Endothelial cell of umbilical vein (primary cell): Measurements from ENCODE around the gene FBXO40.

Experiments
- CTCF ChIP-seq, 2 donors: IDR thresholded peaks; 1 replicate in 1 of 2; 2 replicates in 1 of 2; pipeline ENCODE4 v1.5.1; 2011; ENCODE audit warnings: low read length in 2 of 2, mild to moderate bottlenecking in 2 of 2, moderate library complexity in 2 of 2, control low read depth in 1 of 2, inconsistent platforms in 1 of 2, low read depth in 1 of 2; ENCODE audit not compliant: insufficient read depth in 1 of 2; ENCODE audit errors: extremely low read depth in 1 of 2
- EZH2 ChIP-seq: IDR thresholded peaks from 2 replicates; pipeline ENCODE4 v1.6.1; 2012; ENCODE audit warnings: borderline replicate concordance, low read depth, mild to moderate bottlenecking, moderate library complexity, low read length, inconsistent platforms; ENCODE audit not compliant: severe bottlenecking
- GATA2 ChIP-seq: IDR thresholded peaks from 2 replicates; pipeline ENCODE4 v1.7.0; 2011; ENCODE audit warnings: low read depth, mild to moderate bottlenecking, moderate library complexity, mixed read lengths, low read length; ENCODE audit not compliant: insufficient read length, insufficient read depth
- JUN ChIP-seq: IDR thresholded peaks from 2 replicates; pipeline ENCODE4 v1.6.1; 2011; ENCODE audit warnings: borderline replicate concordance, low read depth; ENCODE audit not compliant: insufficient read length, insufficient read depth
- MYC ChIP-seq: IDR thresholded peaks from one replicate; pipeline ENCODE4 v1.6.1; 2011; ENCODE audit warnings: mild to moderate bottlenecking, low read depth, low read length
- POLR2A ChIP-seq: IDR thresholded peaks from 2 replicates; pipeline ENCODE4 v1.6.1; 2012; ENCODE audit warnings: low read depth, mild to moderate bottlenecking, control low read depth, low read length
- POLR2AphosphoS5 ChIP-seq: IDR thresholded peaks from 2 replicates; pipeline ENCODE4 v1.6.1; 2012; ENCODE audit warnings: low read depth, mild to moderate bottlenecking, control low read depth, low read length, moderate library complexity; ENCODE audit not compliant: insufficient read depth
- TF ChIP-seq, protein P1 (sequence below): IDR thresholded peaks from 2 replicates; pipeline ENCODE4 v1.6.1; 2011; ENCODE audit not compliant: insufficient read depth, insufficient read length

DNA sequence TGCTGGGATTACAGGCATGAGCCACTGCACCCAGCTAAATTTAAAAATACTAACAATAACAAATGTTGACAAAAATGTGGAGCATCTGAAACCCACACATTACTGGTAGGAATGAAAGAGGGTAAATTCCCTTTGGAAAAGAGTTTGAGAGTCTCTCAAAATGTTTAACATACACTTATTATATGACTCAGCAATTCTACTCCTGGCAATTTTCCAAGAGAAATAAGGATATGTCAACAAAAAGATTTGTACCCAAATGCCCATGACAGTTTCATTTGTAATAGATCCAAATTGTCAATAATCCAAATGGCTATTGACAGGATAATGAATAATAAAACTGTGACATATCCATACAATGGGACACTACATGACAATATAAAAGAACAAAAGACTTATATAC, 58.5 kb downstream of the FBXO40 start:
- TF ChIP-seq CTCF (IDR thresholded peaks at IDR 0.05; ENCODE audit: extremely low read depth in 1 of 2, insufficient read depth in 1 of 2, low read depth in 1 of 2, low read length in 2 of 2) (no peak), POLR2AphosphoS5 (no peak), GATA2 (no peak), POLR2A (no peak), EZH2 (no peak), JUN (no peak), MYC (no peak)
- TF ChIP-seq, protein P1, sequence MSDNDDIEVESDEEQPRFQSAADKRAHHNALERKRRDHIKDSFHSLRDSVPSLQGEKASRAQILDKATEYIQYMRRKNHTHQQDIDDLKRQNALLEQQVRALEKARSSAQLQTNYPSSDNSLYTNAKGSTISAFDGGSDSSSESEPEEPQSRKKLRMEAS = no peak
